ENCODE data around the gene SEZ6L.

The SEZ6L gene

GRCh38 chr22:26318975-26319374, 149.7 kb downstream of the SEZ6L start:
- H3K36me3 ChIP-seq (ENCODE audit: insufficient read depth, low read length): no peaks in the 10 kb centered on the region
- no peak overlapping the region for H3K4me3 ChIP-seq
- no peaks in the 10 kb centered on the region for H3K9me3 ChIP-seq (ENCODE audit: low read depth, low read length)
- H3K9ac ChIP-seq (ENCODE audit: insufficient read length): no peak overlapping the region
- H3K27ac ChIP-seq: no peak overlapping the region
- TF ChIP-seq FOXP2 (optimal IDR thresholded peaks at IDR 0.05; ENCODE audit: control extremely low read depth, extremely low read length, insufficient read depth) (no peak), EZH2 (IDR thresholded peaks at IDR 0.05) (no peak)
- DNase-seq (ENCODE audit: low read depth, low spot score): no peak

GRCh38 chr22:26320447-26320846, 151.2 kb downstream of the SEZ6L start:
- no peak for TF ChIP-seq POLR2AphosphoS5 (IDR thresholded peaks at IDR 0.05; ENCODE audit: borderline replicate concordance, low read depth, low read length)
- TF ChIP-seq EZH2 (IDR thresholded peaks at IDR 0.05): no peak
- no peak for TF ChIP-seq FOXP2 (optimal IDR thresholded peaks at IDR 0.05; ENCODE audit: control extremely low read depth, extremely low read length, insufficient read depth)
- Histone ChIP-seq H3K4me3 (no peak overlapping the region), H3K9ac (ENCODE audit: insufficient read length) (no peak overlapping the region)

DNA sequence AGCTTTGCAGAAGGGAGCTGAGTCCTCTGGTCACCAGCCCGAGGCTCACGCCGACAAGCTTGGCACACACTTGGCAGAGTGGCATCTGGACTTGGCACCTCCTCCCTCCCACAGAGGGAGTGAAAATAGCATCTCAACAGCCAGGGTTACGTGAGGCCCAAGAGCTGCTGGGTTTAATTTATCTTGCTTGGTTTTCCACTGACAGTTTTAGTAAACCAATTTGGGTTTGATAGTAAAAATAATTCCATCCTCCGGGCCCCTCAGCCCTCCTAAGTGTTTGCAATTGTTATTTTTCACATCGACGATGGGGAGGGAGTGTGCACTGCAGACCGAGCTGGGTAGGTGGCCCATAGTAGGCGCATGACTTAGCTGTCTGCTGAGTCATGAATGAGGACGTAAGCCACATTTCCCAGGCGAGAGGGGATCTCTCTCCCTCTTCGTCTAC, 152.2 kb downstream of the SEZ6L start:
- Histone ChIP-seq H3K9me3 (ENCODE audit: low read depth, low read length) (no peaks in the 10 kb centered on the region), H3K36me3 (ENCODE audit: insufficient read depth, low read length) (no peaks in the 10 kb centered on the region), H3K9ac (ENCODE audit: insufficient read length) (no peak overlapping the region), H3K4me3 (no peak overlapping the region), H3K27ac (no peak overlapping the region)
- DNase-seq (ENCODE audit: low read depth, low spot score): no peak
- no peak for TF ChIP-seq EZH2 (IDR thresholded peaks at IDR 0.05)
- no peak for TF ChIP-seq FOXP2 (optimal IDR thresholded peaks at IDR 0.05; ENCODE audit: control extremely low read depth, extremely low read length, insufficient read depth)
- TF ChIP-seq POLR2AphosphoS5 (IDR thresholded peaks at IDR 0.05; ENCODE audit: borderline replicate concordance, low read depth, low read length): no peak

More at GRCh38 chr22:26320447-26320846, 151.2 kb downstream of the SEZ6L start:
- DNase-seq (ENCODE audit: low read depth, low spot score): no peak
- no peaks in the 10 kb centered on the region for H3K9me3 ChIP-seq (ENCODE audit: low read depth, low read length)
- no peak overlapping the region for H3K27ac ChIP-seq
- no peaks in the 10 kb centered on the region for H3K36me3 ChIP-seq (ENCODE audit: insufficient read depth, low read length)

GRCh38 chr22:26322179-26322905, 153.1 kb downstream of the SEZ6L start:
- Histone ChIP-seq H3K9me3 (ENCODE audit: low read depth, low read length) (no peaks in the 10 kb centered on the region), H3K9ac (ENCODE audit: insufficient read length) (no peak overlapping the region), H3K27ac (no peak overlapping the region), H3K4me3 (no peak overlapping the region), H3K36me3 (ENCODE audit: insufficient read depth, low read length) (no peaks in the 10 kb centered on the region)
- TF ChIP-seq FOXP2 (optimal IDR thresholded peaks at IDR 0.05; ENCODE audit: control extremely low read depth, extremely low read length, insufficient read depth) (no peak), POLR2AphosphoS5 (IDR thresholded peaks at IDR 0.05; ENCODE audit: borderline replicate concordance, low read depth, low read length) (no peak)
- DNase-seq (ENCODE audit: low read depth, low spot score): no peak

- Histone ChIP-seq H3K9ac (ENCODE audit: insufficient read length) (no peak overlapping the region), H3K9me3 (ENCODE audit: low read depth, low read length) (no peaks in the 10 kb centered on the region), H3K36me3 (ENCODE audit: insufficient read depth, low read length) (no peaks in the 10 kb centered on the region), H3K27ac (no peak overlapping the region), H3K4me3 (no peak overlapping the region)
- no peak for DNase-seq (ENCODE audit: low read depth, low spot score)
- TF ChIP-seq FOXP2 (optimal IDR thresholded peaks at IDR 0.05; ENCODE audit: control extremely low read depth, extremely low read length, insufficient read depth) (no peak), EZH2 (IDR thresholded peaks at IDR 0.05) (no peak), POLR2AphosphoS5 (IDR thresholded peaks at IDR 0.05; ENCODE audit: borderline replicate concordance, low read depth, low read length) (no peak)
These were observed 153.8 kb downstream of the SEZ6L start for GRCh38 chr22:26323013-26323412.

- no peaks in the 10 kb centered on the region for H3K9me3 ChIP-seq (ENCODE audit: low read depth, low read length)
- no peak overlapping the region for H3K9ac ChIP-seq (ENCODE audit: insufficient read length)
- no peak for TF ChIP-seq EZH2 (IDR thresholded peaks at IDR 0.05)
- TF ChIP-seq FOXP2 (optimal IDR thresholded peaks at IDR 0.05; ENCODE audit: control extremely low read depth, extremely low read length, insufficient read depth): no peak
- no peak for TF ChIP-seq POLR2AphosphoS5 (IDR thresholded peaks at IDR 0.05; ENCODE audit: borderline replicate concordance, low read depth, low read length)
- no peaks in the 10 kb centered on the region for H3K36me3 ChIP-seq (ENCODE audit: insufficient read depth, low read length)
- H3K27ac ChIP-seq: no peak overlapping the region
- no peak for DNase-seq (ENCODE audit: low read depth, low spot score)
- no peak overlapping the region for H3K4me3 ChIP-seq
These were observed 154.9 kb downstream of the SEZ6L start for GRCh38 chr22:26324150-26324549.

DNA sequence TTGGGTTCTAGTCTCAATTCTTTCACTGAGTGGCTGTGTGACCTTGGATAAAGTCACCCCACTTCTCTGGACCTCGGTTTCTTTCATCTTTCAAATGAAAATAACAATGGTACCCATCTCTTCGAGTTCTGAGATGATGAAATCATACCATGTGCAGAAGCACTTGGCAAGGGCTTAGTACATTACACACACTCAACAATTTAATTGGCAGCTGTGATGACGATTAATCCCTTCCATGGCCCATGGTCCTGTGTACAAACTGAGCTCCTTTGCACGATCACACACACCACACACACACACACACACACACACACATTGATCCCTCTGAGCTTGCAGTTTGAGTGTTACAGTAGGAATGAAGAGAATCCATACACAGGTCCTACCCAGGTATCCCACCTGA, 156.4 kb downstream of the SEZ6L start:
- Histone ChIP-seq H3K27ac (no peak overlapping the region), H3K4me3 (no peak overlapping the region), H3K9ac (ENCODE audit: insufficient read length) (no peak overlapping the region), H3K36me3 (ENCODE audit: insufficient read depth, low read length) (no peaks in the 10 kb centered on the region), H3K9me3 (ENCODE audit: low read depth, low read length) (no peaks in the 10 kb centered on the region)
- TF ChIP-seq POLR2AphosphoS5 (IDR thresholded peaks at IDR 0.05; ENCODE audit: borderline replicate concordance, low read depth, low read length) (no peak), FOXP2 (optimal IDR thresholded peaks at IDR 0.05; ENCODE audit: control extremely low read depth, extremely low read length, insufficient read depth) (no peak), EZH2 (IDR thresholded peaks at IDR 0.05) (no peak)
- DNase-seq (ENCODE audit: low read depth, low spot score): no peak

DNA sequence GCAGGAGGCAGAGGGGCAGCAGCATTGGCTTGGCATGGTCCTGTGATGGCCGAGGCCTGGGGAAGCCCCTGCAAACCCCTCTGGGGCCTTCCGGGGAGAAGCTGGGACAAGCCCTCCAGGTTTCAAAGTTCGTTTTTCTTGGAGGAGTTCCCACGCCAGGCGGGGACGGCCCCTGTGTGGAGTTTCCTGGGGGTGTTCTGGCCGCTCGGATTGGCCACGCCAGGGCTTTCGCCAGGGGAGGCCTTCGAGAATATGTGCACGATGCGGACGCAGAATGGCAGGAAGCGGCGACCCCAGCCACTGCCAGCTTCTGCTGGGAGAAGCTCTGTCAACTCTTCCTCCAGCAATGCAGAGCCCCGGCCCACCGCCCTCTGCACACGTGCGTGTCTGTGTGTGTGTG, 157.5 kb downstream of the SEZ6L start:
- H3K27ac ChIP-seq: no peak overlapping the region
- H3K4me3 ChIP-seq: no peak overlapping the region
- no peak for DNase-seq (ENCODE audit: low read depth, low spot score)
- TF ChIP-seq FOXP2 (optimal IDR thresholded peaks at IDR 0.05; ENCODE audit: control extremely low read depth, extremely low read length, insufficient read depth) (no peak), EZH2 (IDR thresholded peaks at IDR 0.05) (no peak)
- no peak overlapping the region for H3K9ac ChIP-seq (ENCODE audit: insufficient read length)
- no peaks in the 10 kb centered on the region for H3K9me3 ChIP-seq (ENCODE audit: low read depth, low read length)
- H3K36me3 ChIP-seq (ENCODE audit: insufficient read depth, low read length): no peaks in the 10 kb centered on the region

GRCh38 chr22:26327306-26327705, 158.0 kb downstream of the SEZ6L start:
- Histone ChIP-seq H3K9ac (ENCODE audit: insufficient read length) (no peak overlapping the region), H3K36me3 (ENCODE audit: insufficient read depth, low read length) (no peaks in the 10 kb centered on the region), H3K27ac (no peak overlapping the region), H3K9me3 (ENCODE audit: low read depth, low read length) (no peaks in the 10 kb centered on the region), H3K4me3 (no peak overlapping the region)
- no peak for DNase-seq (ENCODE audit: low read depth, low spot score)
- TF ChIP-seq EZH2 (IDR thresholded peaks at IDR 0.05) (no peak), POLR2AphosphoS5 (IDR thresholded peaks at IDR 0.05; ENCODE audit: borderline replicate concordance, low read depth, low read length) (no peak), FOXP2 (optimal IDR thresholded peaks at IDR 0.05; ENCODE audit: control extremely low read depth, extremely low read length, insufficient read depth) (no peak)
